ENCODE results near the gene RAPGEF2. TPM values are rescaled to one million over a fixed set of nuclear protein-coding genes. Genes with fewer than 3 reads are reported as not detected.
"Not testable (repeated sequence)": the region's sequence is repeated elsewhere in the genome, so short reads cannot be mapped to it uniquely, and the experiment has no call there.

The RAPGEF2 gene
- total RNA-seq, 2 donors from 2014 or later: 14.0 to 33.3 TPM

- DNase-seq (ENCODE audit: low spot score): no peak
- Mint-ChIP-seq H3K4me1 (ENCODE audit: low read depth in 2 of 2) (peaks cover 4 to 6% of the 10 kb centered on the region in 2 donors), H3K27me3 (no peaks in the 10 kb centered on the region), H3K36me3 (no peaks in the 10 kb centered on the region), H3K9me3 (no peaks in the 10 kb centered on the region), H3K4me3 (no peak overlapping the region), H3K27ac (no peak overlapping the region)
- ATAC-seq: no peak
Measured at GRCh38 chr4:159149666-159150065, 46.8 kb downstream of the RAPGEF2 start.

GRCh38 chr4:159150396-159150795 lies 47.5 kb downstream of the RAPGEF2 start:
- H3K4me1 Mint-ChIP-seq (ENCODE audit: low read depth in 2 of 2): peaks cover 4 to 6% of the 10 kb centered on the region in 2 donors
- no peaks in the 10 kb centered on the region for H3K36me3 Mint-ChIP-seq
- no peak for ATAC-seq
- H3K27me3 Mint-ChIP-seq: no peaks in the 10 kb centered on the region
- no peak for DNase-seq (ENCODE audit: low spot score)
- no peak overlapping the region for H3K4me3 Mint-ChIP-seq
- H3K9me3 Mint-ChIP-seq: no peaks in the 10 kb centered on the region
- H3K27ac Mint-ChIP-seq: no peak overlapping the region

- Mint-ChIP-seq H3K27me3 (no peaks in the 10 kb centered on the region), H3K36me3 (no peaks in the 10 kb centered on the region), H3K9me3 (no peaks in the 10 kb centered on the region), H3K4me1 (ENCODE audit: low read depth in 2 of 2) (peaks cover 4 to 6% of the 10 kb centered on the region in 2 donors), H3K4me3 (no peak overlapping the region), H3K27ac (no peak overlapping the region)
- ATAC-seq: no peak
- DNase-seq (ENCODE audit: low spot score): no peak
Measured at GRCh38 chr4:159150821-159151390, 48.0 kb downstream of the RAPGEF2 start.

GRCh38 chr4:159151689-159152088 lies 48.8 kb downstream of the RAPGEF2 start:
- peaks cover 4 to 6% of the 10 kb centered on the region in 2 donors for H3K4me1 Mint-ChIP-seq (ENCODE audit: low read depth in 2 of 2)
- H3K36me3 Mint-ChIP-seq: no peaks in the 10 kb centered on the region
- no peak overlapping the region for H3K27ac Mint-ChIP-seq
- no peak overlapping the region for H3K4me3 Mint-ChIP-seq
- H3K27me3 Mint-ChIP-seq: no peaks in the 10 kb centered on the region
- no peak for DNase-seq (ENCODE audit: low spot score)
- no peaks in the 10 kb centered on the region for H3K9me3 Mint-ChIP-seq
- no peak for ATAC-seq

GRCh38 chr4:159152181-159152580 lies 49.3 kb downstream of the RAPGEF2 start:
- H3K27me3 Mint-ChIP-seq: no peaks in the 10 kb centered on the region
- ATAC-seq: no peak
- H3K36me3 Mint-ChIP-seq: no peaks in the 10 kb centered on the region
- no peak overlapping the region for H3K4me3 Mint-ChIP-seq
- no peaks in the 10 kb centered on the region for H3K9me3 Mint-ChIP-seq
- peaks cover 4 to 6% of the 10 kb centered on the region in 2 donors for H3K4me1 Mint-ChIP-seq (ENCODE audit: low read depth in 2 of 2)
- DNase-seq (ENCODE audit: low spot score): no peak
- no peak overlapping the region for H3K27ac Mint-ChIP-seq

- ATAC-seq: no peak
Measured at GRCh38 chr4:159153669-159154068, 50.8 kb downstream of the RAPGEF2 start.

GRCh38 chr4:159155119-159155518 lies 52.2 kb downstream of the RAPGEF2 start:
- H3K4me1 Mint-ChIP-seq (ENCODE audit: low read depth in 2 of 2): peaks cover 6 to 7% of the 10 kb centered on the region in 2 donors
- no peak for ATAC-seq

More at GRCh38 chr4:159153669-159154068, 50.8 kb downstream of the RAPGEF2 start:
- H3K27ac Mint-ChIP-seq: no peak overlapping the region
- no peaks in the 10 kb centered on the region for H3K36me3 Mint-ChIP-seq
- no peak overlapping the region for H3K4me3 Mint-ChIP-seq
- no peaks in the 10 kb centered on the region for H3K27me3 Mint-ChIP-seq
- peaks cover 4 to 6% of the 10 kb centered on the region in 2 donors for H3K4me1 Mint-ChIP-seq (ENCODE audit: low read depth in 2 of 2)
- no peak for DNase-seq (ENCODE audit: low spot score)
- no peaks in the 10 kb centered on the region for H3K9me3 Mint-ChIP-seq

GRCh38 chr4:159158083-159158617 lies 55.3 kb downstream of the RAPGEF2 start:
- H3K9me3 Mint-ChIP-seq: no peaks in the 10 kb centered on the region

More at GRCh38 chr4:159155119-159155518, 52.2 kb downstream of the RAPGEF2 start:
- Mint-ChIP-seq H3K4me3 (no peak overlapping the region), H3K36me3 (no peaks in the 10 kb centered on the region), H3K9me3 (no peaks in the 10 kb centered on the region), H3K27me3 (peaks cover 0 to 3% of the 10 kb centered on the region in 2 donors), H3K27ac (no peak overlapping the region)
- no peak for DNase-seq (ENCODE audit: low spot score)

GRCh38 chr4:159158985-159159384 lies 56.1 kb downstream of the RAPGEF2 start:
- H3K9me3 Mint-ChIP-seq: no peaks in the 10 kb centered on the region
- no peaks in the 10 kb centered on the region for H3K36me3 Mint-ChIP-seq
- no peak overlapping the region for H3K4me3 Mint-ChIP-seq
- DNase-seq (ENCODE audit: low spot score): no peak
- ATAC-seq: no peak
- H3K27me3 Mint-ChIP-seq: peaks cover 0 to 3% of the 10 kb centered on the region in 2 donors
- H3K4me1 Mint-ChIP-seq (ENCODE audit: low read depth in 2 of 2): peaks cover 0 to 3% of the 10 kb centered on the region in 2 donors
- H3K27ac Mint-ChIP-seq: no peak overlapping the region

More at GRCh38 chr4:159158083-159158617, 55.3 kb downstream of the RAPGEF2 start:
- no peak for ATAC-seq
- Mint-ChIP-seq H3K27me3 (peaks cover 0 to 3% of the 10 kb centered on the region in 2 donors), H3K4me3 (no peak overlapping the region), H3K27ac (no peak overlapping the region), H3K4me1 (ENCODE audit: low read depth in 2 of 2) (peaks cover 0 to 3% of the 10 kb centered on the region in 2 donors), H3K36me3 (no peaks in the 10 kb centered on the region)
- no peak for DNase-seq (ENCODE audit: low spot score)

- Mint-ChIP-seq H3K4me1 (ENCODE audit: low read depth in 2 of 2) (peaks cover 0 to 3% of the 10 kb centered on the region in 2 donors), H3K36me3 (no peaks in the 10 kb centered on the region), H3K27me3 (peaks cover 0 to 3% of the 10 kb centered on the region in 2 donors), H3K9me3 (no peaks in the 10 kb centered on the region), H3K27ac (no peak overlapping the region), H3K4me3 (no peak overlapping the region)
- no peak for ATAC-seq
- DNase-seq (ENCODE audit: low spot score): no peak
Measured at GRCh38 chr4:159159611-159160010, 56.7 kb downstream of the RAPGEF2 start.

GRCh38 chr4:159160242-159160641 lies 57.4 kb downstream of the RAPGEF2 start:
- no peak for DNase-seq (ENCODE audit: low spot score)
- no peaks in the 10 kb centered on the region for H3K9me3 Mint-ChIP-seq

GRCh38 chr4:159161436-159161835 lies 58.6 kb downstream of the RAPGEF2 start:
- not testable (repeated sequence) for DNase-seq (ENCODE audit: low spot score); H3K4me3 Mint-ChIP-seq; H3K4me1 Mint-ChIP-seq (ENCODE audit: low read depth in 2 of 2); H3K9me3 Mint-ChIP-seq; ATAC-seq; H3K36me3 Mint-ChIP-seq; H3K27me3 Mint-ChIP-seq; H3K27ac Mint-ChIP-seq

More at GRCh38 chr4:159160242-159160641, 57.4 kb downstream of the RAPGEF2 start:
- H3K27ac Mint-ChIP-seq: no peak overlapping the region
- peaks cover 0 to 3% of the 10 kb centered on the region in 2 donors for H3K4me1 Mint-ChIP-seq (ENCODE audit: low read depth in 2 of 2)
- no peak overlapping the region for H3K4me3 Mint-ChIP-seq
- ATAC-seq: no peak
- peaks cover 0 to 3% of the 10 kb centered on the region in 2 donors for H3K27me3 Mint-ChIP-seq
- no peaks in the 10 kb centered on the region for H3K36me3 Mint-ChIP-seq

- no peak for DNase-seq (ENCODE audit: low spot score)
- no peaks in the 10 kb centered on the region for H3K36me3 Mint-ChIP-seq
- no peaks in the 10 kb centered on the region for H3K9me3 Mint-ChIP-seq
- H3K27me3 Mint-ChIP-seq: peaks cover 0 to 3% of the 10 kb centered on the region in 2 donors
- H3K4me3 Mint-ChIP-seq: no peak overlapping the region
- no peak overlapping the region for H3K27ac Mint-ChIP-seq
- no peak for ATAC-seq
- H3K4me1 Mint-ChIP-seq (ENCODE audit: low read depth in 2 of 2): peaks cover 9 to 11% of the 10 kb centered on the region in 2 donors
Measured at GRCh38 chr4:159162576-159162975, 59.7 kb downstream of the RAPGEF2 start.

- no peak overlapping the region for H3K27ac Mint-ChIP-seq
- H3K36me3 Mint-ChIP-seq: no peaks in the 10 kb centered on the region
- no peak overlapping the region for H3K4me3 Mint-ChIP-seq
- no peak for ATAC-seq
- H3K27me3 Mint-ChIP-seq: peaks cover 0 to 3% of the 10 kb centered on the region in 2 donors
- no peaks in the 10 kb centered on the region for H3K9me3 Mint-ChIP-seq
- peaks cover 9 to 11% of the 10 kb centered on the region in 2 donors for H3K4me1 Mint-ChIP-seq (ENCODE audit: low read depth in 2 of 2)
- DNase-seq (ENCODE audit: low spot score): no peak
Measured at GRCh38 chr4:159163521-159163920, 60.6 kb downstream of the RAPGEF2 start.

Measured in natural killer cell treated with Interleukin-12 subunit alpha and Interleukin-12 subunit beta and Interleukin-15 and Interleukin-18, amount 100 ng/mL, for 72 hours (primary cell).